HG02642 (cell line): ENCODE data around the gene HOXA3.

Source experiments
- ATAC-seq: cut with Tn5 transposase; IDR thresholded peaks from one replicate; pipeline ENCODE4 v1.9.1; 2021; ENCODE audit warnings: mild to moderate bottlenecking; ENCODE audit not compliant: unreplicated experiment, poor library complexity

HOXA3 gene

DNA sequence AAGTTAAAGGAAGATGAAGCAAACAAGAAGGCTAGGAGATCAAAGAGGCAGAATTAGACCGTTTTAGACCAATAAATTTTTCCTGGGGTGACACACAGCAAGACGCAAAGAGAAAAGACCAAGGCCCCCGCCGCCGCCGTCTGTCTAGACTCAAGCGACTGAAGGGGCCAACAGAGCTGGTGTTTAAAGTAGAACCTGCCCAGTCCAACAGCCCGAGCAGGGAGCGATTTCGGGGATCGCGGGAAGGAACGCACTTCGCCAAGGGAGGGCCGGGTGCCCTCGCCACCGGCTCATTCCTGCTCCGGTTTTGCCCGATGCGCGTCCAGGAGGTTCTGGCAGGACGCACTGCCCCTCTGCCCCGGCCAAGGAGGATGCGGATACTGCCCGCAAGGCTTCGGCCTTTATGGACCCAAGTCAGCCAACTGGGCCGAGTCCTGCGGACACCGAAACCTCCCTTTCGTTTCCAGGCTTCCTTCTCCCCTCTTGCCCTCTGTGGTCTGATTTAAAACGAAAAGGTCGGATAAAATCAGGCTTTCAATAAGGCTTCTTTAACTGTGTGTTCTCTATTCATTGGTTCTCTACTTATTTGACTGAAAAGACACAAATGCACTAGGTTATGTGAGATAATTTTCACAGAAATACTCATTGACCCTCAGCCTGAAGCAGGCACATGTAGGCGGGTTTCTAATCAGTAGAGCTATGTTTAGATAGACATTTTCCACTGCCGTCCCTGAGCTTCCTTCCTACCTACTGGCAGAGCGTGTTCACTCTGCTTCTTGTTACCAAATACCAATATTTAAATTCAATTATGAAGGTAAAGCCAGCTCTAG lies 6.3 kb upstream of the HOXA3 start:
- no peak for ATAC-seq

DNA sequence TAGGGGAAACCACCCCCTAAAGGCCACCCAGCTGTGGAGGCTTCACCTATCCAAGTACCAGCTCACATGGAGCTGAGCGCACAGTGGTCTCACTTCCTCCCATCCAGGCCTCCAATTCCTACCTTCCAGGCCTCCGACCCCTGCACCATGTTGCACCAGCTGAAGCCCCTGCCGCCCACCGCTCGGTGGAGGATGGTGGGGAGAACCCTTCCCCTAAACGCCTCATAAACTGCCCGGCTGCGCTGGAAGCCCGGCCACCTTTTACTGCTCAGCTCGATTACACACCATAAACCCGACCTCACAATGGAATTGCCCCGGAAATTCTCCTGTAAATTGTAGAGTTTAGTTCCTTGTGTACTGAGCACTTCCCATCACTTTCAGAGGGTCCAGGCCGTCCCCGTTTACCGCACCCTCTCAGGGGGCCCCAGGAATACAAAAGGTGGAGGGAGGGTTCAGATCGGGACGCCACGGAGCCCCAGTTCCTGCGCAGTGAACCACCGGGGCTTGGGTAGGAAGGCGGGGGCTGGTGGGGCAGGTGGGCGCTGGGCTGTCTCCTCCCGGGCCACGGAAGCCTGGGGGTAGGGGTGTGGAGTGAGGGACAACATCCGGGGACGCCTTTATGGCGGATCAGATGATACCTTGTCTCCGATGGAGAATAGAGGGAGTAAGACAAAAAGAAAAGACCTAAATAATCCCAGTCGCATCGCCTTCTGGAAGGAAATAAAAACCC lies 5.5 kb upstream of the HOXA3 start:
- ATAC-seq, result no peak

DNA sequence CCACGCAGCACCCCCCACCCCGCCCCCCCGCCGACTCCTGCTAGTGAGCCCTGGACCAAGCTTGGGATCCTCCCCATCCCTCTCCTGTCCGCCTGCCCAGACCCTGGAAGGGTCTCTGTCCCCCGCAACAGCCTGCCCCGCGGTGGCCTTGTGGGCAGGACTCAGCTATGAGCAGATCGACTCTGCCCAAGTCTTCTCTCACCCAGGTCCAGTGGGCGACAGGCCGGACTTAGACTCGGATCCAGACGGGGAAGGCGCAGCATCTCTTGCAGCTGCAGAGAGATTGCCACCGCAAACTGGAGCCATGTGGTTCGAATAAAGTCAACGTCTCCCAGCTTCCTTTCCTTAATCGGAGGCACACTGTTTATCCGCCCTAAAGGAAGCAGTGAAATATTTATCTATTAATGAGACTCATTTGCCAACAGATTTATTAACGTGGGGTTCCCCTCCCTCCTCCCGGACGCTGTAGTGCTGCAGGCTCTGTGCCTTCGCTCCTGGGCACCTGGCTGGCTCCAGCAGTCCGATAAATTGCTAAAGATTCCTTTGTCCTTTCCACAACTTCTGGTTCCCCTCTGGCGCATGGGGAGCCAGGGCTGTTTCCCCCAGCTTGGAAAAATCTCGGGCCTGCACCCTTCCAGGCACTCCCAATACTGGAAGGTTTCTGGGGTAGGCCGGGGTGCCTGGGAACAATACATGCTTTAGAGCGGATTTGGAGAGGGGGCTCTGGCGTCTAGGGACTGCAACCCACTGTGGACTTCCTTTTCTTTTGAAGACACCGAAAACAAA lies 4.7 kb upstream of the HOXA3 start:
- no peak for ATAC-seq

DNA sequence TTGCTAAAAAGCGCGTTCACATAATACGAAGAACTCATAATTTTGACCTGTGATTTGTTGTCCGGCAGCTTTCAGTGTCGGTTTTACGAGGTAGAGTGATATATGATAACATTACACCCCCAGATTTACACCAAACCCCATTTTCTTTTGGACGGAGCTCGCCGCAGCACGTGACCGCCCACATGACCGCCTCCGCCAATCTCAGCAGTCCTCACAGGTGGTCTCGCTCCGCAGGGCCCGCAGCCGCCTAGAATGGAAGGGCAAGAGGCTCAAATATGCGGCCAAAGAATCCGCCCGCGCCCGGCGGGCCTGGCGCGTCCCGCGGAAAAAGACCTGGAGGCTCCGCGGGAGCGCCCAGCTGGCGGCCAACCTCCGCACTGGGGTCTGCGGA lies 4.1 kb upstream of the HOXA3 start, which contains the start of gene HOXA7:
Gene HOXA7, minus strand, starts transcription at position 168 of the 391 bp plus-strand sequence. Its CDS starts 130 bp downstream, at position 38.
- no peak for ATAC-seq

DNA sequence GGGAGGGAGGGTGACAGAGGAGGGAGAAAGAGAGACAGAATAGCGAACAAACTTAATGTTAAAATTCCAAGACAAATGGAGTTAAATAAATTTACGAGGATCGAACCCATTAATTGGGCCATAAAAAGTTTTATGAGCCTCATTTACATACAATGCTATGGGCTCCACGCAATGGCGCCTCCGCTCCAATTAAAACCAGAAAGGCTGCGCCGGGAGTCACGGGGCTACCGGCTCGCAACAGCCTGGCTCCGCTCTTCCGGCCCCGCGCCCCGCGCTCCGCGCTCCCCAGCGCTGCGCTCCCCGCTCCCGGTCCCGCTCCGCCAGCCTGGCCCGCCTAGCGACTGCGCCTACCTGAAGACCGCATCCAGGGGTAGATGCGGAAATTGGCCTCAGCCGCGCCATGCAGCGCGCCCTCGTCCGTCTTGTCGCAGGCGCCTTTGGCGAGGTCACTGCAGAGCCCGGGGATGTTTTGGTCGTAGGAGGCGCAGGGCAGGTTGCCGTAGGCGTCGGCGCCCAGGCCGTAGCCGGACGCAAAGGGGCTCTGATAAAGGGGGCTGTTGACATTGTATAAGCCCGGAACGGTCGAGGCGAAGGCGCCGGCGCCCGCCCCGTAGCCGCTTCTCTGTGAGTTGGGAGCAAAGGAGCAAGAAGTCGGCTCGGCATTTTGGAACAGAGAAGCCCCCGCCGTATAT lies 3.6 kb upstream of the HOXA3 start:
- ATAC-seq, result no peak

DNA sequence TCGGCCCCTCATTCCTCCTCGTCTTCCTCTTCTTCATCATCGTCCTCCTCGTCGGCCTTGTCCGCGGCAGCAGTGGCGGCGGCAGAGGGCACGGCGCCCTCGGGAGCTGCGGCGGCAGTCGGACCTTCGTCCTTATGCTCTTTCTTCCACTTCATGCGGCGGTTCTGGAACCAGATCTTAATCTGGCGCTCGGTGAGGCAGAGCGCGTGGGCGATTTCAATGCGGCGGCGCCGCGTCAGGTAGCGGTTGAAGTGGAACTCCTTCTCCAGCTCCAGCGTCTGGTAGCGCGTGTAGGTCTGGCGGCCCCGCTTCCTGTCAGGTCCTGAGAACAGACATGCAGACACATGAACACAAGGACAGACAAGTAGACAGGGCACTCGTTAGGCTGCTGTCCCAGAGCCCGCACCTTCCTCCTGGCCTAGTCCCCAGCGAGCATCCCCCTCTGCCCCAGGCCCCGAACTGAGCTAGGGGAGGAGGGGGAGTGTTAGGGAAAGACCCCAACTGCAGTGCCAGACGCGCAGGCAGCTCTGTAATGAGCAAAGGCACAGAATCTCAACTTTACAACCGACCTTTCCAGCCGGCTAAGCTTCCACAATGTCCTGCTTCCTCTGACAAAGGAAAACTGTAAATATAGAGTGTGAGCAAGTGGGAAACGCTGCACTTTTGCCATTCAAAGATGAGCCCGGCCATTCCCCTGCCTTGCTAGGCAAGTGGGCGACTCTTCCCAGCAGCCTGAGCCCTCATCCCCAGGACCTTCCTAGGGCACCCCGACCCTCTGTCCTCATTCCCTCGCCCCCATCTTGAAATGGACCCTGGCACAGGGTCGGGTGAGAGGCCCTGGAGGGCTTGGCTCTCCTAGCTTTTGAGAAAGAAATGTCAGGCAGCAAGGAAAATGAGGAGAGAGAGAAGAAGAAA lies 2.8 kb upstream of the HOXA3 start:
- ATAC-seq, result no peak

DNA sequence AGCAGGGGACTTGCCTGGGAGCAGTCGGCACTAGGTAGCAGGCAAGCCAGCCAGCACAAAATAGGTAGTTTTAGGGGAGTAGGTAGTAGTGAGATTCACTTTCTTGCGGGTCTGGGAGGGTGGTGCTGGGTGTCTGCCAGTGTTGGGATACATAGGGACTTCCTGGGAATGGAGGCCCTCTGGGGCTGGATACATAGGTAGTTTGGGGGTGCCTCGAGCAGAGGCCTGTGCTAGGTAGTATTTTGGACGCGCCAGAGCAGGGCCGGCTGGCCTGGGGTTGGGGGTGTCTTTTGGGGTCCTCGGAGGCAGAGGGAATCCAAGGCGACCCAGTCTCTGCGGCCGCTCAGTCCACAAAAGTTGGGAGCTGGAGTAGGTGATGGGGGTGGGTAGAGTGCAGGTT lies 2.0 kb upstream of the HOXA3 start:
- ATAC-seq, result no peak

DNA sequence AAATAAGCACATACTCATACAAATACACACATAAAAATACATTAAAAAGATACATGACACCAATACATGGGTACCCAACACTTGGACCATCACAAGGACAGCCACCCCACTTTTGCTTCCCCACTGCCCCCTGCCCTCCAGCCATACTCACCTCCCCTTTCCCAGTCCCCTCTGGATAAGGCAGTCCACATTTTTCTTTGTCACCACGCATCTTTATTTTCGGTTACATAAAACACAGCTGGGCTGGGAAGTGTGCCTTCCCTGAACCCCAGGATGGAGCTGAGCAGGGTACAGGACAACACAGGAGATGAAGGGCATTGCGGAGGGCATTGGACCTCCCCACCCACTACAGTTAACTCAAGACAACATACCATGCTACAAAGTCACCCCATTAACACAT lies 1.1 kb upstream of the HOXA3 start:
- no peak for ATAC-seq

DNA sequence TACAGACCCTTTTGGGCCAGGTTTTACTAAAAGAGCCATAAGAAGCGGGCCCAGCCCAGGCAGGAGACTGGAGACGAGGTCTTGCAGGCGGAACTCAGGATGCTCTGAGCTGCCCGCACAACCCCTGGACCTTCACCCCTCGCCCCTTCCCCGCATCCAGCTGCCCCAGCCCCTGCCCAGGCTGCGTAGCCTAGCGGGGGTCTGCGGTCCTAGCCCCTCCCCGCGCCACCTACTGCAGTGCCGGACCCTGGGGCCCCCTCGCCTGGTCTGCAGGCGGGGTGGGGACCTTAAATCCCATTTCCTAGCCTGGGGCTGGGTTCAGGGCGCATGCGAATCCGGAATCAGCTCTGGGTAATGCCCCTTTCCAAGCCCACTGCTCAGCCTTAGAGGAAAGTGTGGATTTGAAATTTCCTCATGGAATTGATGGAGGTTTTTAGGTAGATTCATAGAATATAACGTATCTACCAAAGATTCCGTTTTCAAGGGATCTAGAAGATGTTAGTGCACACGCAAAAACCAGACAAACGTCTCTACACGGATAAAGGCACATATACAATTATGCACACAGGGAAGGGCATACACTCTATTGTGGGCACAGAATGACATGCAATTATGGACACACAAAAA lies 546 bp upstream of the HOXA3 start:
- no peak for ATAC-seq

DNA sequence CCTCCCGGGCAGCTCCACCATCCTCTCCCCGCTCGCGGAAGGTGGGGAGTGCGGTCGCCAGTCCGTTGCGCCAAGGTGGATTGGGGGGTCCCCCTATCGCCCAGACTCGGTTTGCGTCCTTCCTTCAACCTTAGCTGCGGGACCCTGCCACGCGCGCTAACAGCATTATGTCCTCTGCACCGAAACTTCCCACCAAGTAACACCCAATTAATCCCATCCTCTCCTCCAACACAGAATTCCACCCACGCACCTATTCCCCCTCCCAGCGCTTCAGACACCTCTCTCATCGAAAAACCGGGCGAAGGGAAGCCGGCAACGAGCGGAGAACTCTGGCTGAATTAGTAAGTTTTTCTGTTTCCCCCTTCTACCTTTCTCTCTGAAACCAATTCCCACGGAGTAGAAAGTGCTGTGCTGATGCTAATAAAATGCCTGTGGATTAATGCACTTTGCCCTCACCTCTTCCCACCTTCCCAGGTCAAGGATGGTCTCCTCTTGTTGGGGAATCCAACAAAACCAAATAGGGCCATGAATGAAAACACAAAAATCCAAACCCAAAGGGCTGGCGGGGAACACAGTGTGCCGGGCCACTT lies 947 bp downstream of the HOXA3 start:
- ATAC-seq, result no peak

DNA sequence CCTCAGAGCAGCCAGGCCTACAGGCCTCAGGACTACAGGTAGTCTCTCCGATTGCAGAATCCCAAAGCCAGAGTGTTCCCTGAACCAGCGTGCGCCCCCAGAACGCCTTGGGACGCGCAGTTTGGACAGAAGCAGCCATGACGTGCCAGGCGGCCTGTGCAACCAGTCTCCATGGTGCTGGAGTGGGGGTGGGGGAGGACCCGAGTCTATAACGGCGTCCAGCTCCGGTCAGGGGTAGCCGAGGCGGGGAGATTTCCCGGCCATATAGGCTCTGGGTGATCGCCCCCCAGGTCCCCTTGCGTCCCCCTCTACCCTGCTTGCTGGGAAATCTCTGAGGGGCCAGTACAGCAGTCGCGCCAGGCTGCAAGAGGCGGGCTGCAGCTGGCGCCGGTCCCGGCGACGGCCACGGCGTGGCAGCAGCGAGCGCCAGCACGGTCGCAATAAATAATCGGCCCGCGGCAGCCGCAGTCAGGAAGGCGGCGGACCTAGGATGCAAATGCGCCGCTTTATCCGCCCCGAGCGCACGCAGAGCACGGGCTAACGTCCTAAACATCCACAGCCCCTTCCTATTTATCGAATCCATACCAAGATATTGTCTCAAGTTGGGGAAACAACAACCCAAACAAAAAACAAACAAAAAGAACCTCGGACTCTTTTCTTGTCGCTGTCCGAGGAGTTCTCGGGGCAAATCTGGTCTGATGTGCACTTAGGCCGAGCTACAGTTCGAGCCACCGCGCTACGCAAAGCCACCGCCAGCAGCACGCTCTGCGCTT lies 1.6 kb downstream of the HOXA3 start:
- ATAC-seq, result peak; percentile 73

DNA sequence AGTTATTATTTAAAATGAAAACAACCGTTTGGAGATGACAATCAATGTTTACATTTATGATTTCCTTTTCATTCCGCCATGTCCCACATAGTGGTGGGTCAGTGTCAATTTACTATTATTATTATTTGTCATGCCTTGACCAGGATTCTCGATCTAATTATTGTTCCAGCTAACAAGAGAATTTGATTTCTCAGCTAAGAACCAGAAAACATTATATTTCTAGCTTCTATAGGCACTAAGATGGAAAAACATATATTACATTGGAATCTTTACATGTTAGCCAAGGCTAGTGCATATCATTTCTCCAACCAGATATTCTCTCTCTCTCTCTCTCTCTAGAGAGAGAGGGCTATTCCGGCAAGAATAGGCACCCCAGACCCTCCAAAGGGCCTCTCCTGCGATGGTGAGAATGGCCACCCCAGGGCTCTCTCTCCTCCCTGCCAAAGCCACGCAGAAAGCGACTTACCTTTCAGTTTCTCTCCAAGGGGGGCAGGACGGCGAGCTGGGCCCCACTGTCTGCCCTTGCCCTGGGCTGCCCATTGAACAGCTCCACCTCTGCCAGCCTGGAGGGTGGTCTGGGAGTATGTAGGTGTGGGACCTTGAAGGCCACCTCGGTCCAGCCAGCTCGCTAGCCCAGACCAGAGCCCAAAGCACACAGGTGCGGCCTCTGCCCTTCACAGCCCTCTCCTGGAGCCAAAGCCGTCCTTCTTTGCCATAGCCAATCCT lies 2.4 kb downstream of the HOXA3 start:
- ATAC-seq, result no peak

DNA sequence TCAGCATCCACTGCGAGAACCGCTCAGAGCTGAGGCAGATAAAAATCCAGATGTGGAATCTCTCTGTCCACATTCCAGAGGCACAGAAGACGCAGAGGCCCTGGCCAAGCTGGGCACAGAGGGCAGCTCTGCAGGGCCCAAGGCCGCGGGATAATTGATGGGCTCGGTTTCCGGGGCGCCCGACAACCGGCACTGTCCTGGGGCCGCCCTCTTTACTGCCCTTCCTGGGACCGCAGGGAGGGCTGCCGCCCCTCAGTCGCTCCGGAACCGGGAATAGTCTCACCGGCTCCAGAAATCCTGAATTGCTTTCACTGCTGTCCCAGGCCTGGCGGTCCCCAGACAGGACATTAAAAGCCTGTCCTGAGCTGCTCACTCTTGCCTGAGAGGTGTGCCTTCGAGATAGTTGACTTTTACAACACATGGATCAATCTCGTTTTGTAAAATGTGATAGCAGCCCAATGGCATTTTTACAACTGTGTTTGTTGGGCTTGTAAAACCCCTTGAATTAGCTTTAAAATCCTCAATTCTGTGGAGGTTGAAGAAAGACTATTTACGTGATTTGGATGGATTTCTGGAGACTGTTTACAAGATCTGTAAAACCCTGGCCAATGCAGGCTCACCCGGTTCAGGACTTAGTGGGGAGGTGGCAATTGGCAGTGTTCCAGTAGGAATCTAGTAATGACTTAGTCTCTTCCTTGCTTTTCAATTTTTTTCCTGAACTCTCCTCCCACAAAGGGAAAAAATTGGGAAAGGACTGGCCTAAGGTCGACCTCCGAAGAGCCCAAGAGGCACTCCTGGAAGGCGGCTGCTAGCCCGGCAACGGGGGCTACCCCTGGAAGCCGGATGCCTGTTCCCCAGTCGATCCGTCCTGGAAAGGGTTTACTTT lies 3.4 kb downstream of the HOXA3 start:
- no peak for ATAC-seq

DNA sequence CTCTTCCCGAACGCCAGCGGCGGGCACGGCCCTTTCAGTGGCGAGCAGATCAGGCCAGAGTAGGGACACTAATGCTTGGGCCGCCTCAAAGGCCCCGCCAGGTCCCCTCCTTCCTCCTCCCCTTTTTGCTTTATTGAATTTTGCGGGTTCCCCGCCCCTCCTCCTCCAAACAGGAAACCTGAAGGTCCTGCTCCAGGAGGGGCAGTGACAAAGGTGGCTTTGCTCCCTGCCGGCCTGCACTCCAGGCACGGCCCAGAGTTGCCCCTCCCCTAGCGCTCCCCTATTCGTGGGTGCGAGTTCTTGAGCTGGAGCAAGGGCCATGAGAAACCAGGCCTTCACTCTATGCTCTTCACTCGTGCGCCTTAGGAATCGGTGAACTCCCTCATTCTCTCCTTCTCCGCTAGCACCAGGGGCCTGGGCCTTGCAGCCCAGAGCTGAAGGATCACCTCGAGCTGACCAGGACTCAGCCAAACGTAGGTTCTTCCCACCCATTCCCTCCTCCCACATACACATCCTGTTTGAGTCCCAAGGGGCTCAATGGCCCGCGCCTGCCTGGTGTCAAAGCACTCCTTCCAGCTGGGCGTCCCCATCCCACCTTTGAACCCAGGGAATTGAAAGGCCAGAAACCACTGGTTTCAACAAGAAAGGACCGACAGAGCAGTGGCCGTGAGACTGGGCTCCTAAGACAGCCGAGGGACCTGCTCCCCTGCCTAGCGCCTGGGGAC lies 4.2 kb downstream of the HOXA3 start:
- ATAC-seq, result no peak

DNA sequence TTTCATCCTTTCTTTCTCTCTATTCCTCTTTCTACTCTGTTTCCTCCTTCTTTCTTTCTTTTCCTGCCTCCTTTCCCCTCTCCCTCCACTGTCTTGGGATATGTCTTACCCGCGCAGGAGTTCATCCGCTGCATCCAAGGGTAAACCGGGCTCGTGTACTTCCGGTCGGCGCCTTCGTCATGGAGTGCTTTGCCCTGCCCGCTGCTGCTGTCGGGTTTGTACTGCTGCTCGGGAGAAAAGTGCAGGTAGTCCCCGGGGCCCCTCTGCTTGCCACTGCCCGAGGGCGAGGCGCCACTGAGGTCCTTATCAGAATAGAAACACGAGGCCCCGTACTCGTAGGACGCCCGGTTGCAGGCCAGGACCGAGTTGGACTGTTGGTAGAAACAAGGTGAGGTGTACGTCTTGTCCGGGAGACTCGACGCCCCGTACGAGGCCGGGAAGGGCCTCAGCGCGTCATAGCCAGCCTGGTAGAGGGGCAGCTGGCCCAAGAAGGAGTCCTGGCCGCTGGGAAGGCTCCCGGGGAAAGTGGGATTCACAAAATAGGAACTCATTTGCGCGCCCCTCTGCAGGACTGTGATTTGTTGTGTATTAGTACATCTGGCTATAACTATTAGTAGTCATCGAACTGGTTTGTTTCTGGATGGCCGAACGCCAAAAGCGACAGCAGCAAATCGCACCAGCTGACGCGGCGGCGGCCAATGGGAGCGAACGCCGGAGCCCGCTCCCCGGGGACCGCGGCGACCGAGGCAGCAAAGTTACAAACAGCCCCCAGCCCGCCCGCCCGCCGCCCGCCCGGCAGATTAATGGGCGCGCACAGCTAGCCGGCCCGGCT lies 5.0 kb downstream of the HOXA3 start, which contains the start of gene HOXA6:
Gene HOXA6, minus strand, starts transcription at position 576 of the 832 bp plus-strand sequence. Its CDS starts 25 bp downstream, at position 551.
- no peak for ATAC-seq
